Mammary epithelial cell (primary cell): Measurements from ENCODE around the gene PRKN.

Experiments
- CTCF ChIP-seq, 2 donors: IDR thresholded peaks in 1 of 2; conservative IDR thresholded peaks in 1 of 2; 2 replicates each; pipeline ENCODE4 v1.5.1; 2011 to 2012; ENCODE audit warnings: inconsistent platforms in 2 of 2, low read length in 2 of 2, mild to moderate bottlenecking in 2 of 2, control low read depth in 1 of 2, low read depth in 1 of 2; ENCODE audit not compliant: insufficient read depth in 1 of 2; ENCODE audit errors: extremely low read depth in 1 of 2
- EZH2 ChIP-seq: IDR thresholded peaks from 2 replicates; pipeline ENCODE4 v1.6.1; 2012; ENCODE audit warnings: low read length, inconsistent platforms, borderline replicate concordance

- no peak for TF ChIP-seq EZH2
- TF ChIP-seq CTCF (conservative IDR thresholded peaks at IDR 0.05 in 1 of 2, IDR thresholded peaks at IDR 0.05 in 1 of 2; ENCODE audit: extremely low read depth in 1 of 2, insufficient read depth in 1 of 2, low read depth in 1 of 2, low read length in 2 of 2), result no peak
Measured at GRCh38 chr6:162345051-162345511, 382.5 kb downstream of the PRKN start.
